ENCODE measurements around the gene IFT88. TPM values are rescaled to one million over a fixed set of nuclear protein-coding genes. Genes with fewer than 3 reads are reported as not detected.

The IFT88 gene
- total and polyA plus RNA-seq, 2 of the 8 experiments (the other 6 are each of a cell fraction or from before 2014, with no cell fraction given) = 1.7 to 5.8 TPM

DNA sequence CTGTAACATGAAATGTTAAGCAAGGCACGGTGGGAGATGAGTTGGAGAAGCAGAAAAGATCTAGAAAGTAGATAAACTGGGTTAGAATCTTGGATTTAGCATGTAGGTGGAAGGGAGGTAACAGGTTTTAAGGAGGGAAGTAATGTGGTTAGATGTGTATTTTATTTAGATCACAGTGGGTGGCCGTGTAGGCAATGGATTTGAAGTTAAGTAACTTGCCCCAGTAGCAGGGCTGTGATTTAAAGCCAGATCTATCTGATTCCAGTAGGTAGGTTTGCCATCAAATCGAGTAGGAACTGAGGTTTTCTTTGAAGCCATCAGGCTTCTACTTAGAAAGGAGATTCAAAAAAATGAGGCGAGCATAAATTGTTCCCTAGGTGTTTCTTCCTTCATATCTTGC lies 86.0 kb downstream of the IFT88 start (continued):
- no peak for TF ChIP-seq SIRT6 (IDR thresholded peaks at IDR 0.05; ENCODE audit: low read length)

DNA sequence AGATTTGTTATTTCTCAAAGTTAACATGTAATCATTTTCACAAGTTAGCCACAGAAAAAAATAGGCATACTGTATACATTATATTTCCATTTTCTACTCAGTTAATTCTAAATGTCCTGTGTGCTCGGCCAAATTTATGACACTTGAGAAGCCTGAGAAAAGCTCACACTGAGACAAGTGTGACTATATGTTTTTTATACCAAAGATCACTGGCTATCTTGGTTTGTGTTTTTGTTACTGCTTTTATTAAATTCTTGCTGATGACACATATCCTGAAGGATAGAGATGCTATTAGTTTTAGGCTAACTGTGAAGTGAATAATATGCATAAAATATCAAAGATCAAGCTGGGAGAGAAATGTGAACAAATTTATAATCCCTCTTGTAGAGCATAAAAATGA lies 87.2 kb downstream of the IFT88 start:
- no peak overlapping the region for H4K5ac ChIP-seq (ENCODE audit: insufficient read length, low read depth, low read length)
- H3K4ac ChIP-seq (replicated peaks; ENCODE audit: insufficient read length, low read depth, low read length) = no peak overlapping the region
- no peak overlapping the region for H4K8ac ChIP-seq (ENCODE audit: extremely low read depth, insufficient read depth, low read length)
- H2BK15ac ChIP-seq (ENCODE audit: low read length) = no peak overlapping the region
- no peak overlapping the region for H3K9ac ChIP-seq (replicated peaks in 1 of 4; ENCODE audit: extremely low read depth in 1 of 4, low read depth in 3 of 4, low read length in 3 of 4)
- no peak overlapping the region for H2AFZ ChIP-seq (ENCODE audit: low read length)
- H3K23me2 ChIP-seq (ENCODE audit: low read depth, low read length) = no peaks in the 10 kb centered on the region
- no peaks in the 10 kb centered on the region for H3K79me2 ChIP-seq (ENCODE audit: control insufficient read depth in 1 of 2, insufficient read depth in 2 of 2, low read length in 2 of 2)
- H2AK5ac ChIP-seq (ENCODE audit: low read depth, low read length) = no peak overlapping the region
- H2BK12ac ChIP-seq (ENCODE audit: low read depth, low read length) = no peak overlapping the region
- H3K56ac ChIP-seq (replicated peaks; ENCODE audit: insufficient read length, low read depth, low read length) = no peak overlapping the region
- ChIA-PET POLR2A (ENCODE audit: partially characterized antibody) (no interaction called here), CTCF (ENCODE audit: partially characterized antibody) (interaction anchor here (0.6 kb wide), 1 partner anchor 98 kb away, joined by 3 read pairs; no protein-coding TSS in a partner anchor)
- no peak overlapping the region for H2BK5ac ChIP-seq (ENCODE audit: low read depth, low read length)
- no peaks in the 10 kb centered on the region for H3K79me1 ChIP-seq (ENCODE audit: low read depth, low read length)
- H3K36me3 ChIP-seq (ENCODE audit: control insufficient read depth in 2 of 4, insufficient read depth in 4 of 4, low read length in 3 of 4) = no peaks in the 10 kb centered on the region
- no peaks in the 10 kb centered on the region for H3K27me3 ChIP-seq (replicated peaks in 1 of 4; ENCODE audit: control insufficient read depth in 3 of 4, extremely low read depth in 1 of 4, insufficient read depth in 3 of 4, low read length in 3 of 4)
- no peak overlapping the region for H3K23ac ChIP-seq (ENCODE audit: insufficient read length)
- DNase-seq (ENCODE audit: low read depth in 1 of 2, low spot score in 2 of 2) (no peak), FAIRE-seq (no peak)
- WGBS, 2 experiments (ENCODE audit: extremely low coverage in 1 of 2, insufficient coverage in 1 of 2, insufficient read length in 1 of 2, insufficient replicate concordance in 2 of 2, low coverage in 1 of 2, low lambda C conversion rate in 2 of 2, missing lambda C conversion rate in 1 of 2) = 87% methylated on average over 1 of the region's 1 CpG; no CpG with 5 or more reads in 1 of the 2 experiments
- H3K4me2 ChIP-seq (ENCODE audit: insufficient read depth in 1 of 2, low read depth in 2 of 2, low read length in 2 of 2) = no peak overlapping the region
- no peak overlapping the region for H2BK20ac ChIP-seq (ENCODE audit: low read length)
- no peak overlapping the region for H4K91ac ChIP-seq (replicated peaks; ENCODE audit: insufficient read length, low read length)
- no peak overlapping the region for H3K27ac ChIP-seq (ENCODE audit: low read depth, low read length)
- H4K20me1 ChIP-seq (replicated peaks in 1 of 2; ENCODE audit: control insufficient read depth in 1 of 2, insufficient read depth in 2 of 2, low read length in 2 of 2) = no peaks in the 10 kb centered on the region
- no peaks in the 10 kb centered on the region for H3K9me3 ChIP-seq (ENCODE audit: insufficient read depth in 2 of 2, low read depth in 1 of 2, low read length in 1 of 2)
- H3K4me3 ChIP-seq (ENCODE audit: extremely low read depth in 1 of 4, insufficient read depth in 2 of 4, low read depth in 3 of 4, low read length in 4 of 4) = no peak overlapping the region
- no peak overlapping the region for H3K14ac ChIP-seq (ENCODE audit: insufficient read length)
- H3K18ac ChIP-seq (ENCODE audit: extremely low read depth, low read length) = no peak overlapping the region
- H3K4me1 ChIP-seq (replicated peaks in 1 of 4; ENCODE audit: control insufficient read depth in 3 of 4, insufficient read depth in 4 of 4, low read length in 3 of 4) = no peaks in the 10 kb centered on the region
- H2BK120ac ChIP-seq (replicated peaks; ENCODE audit: low read depth, low read length) = no peak overlapping the region
- TF ChIP-seq KDM4A (IDR thresholded peaks at IDR 0.05; ENCODE audit: low read depth, low read length, severe bottlenecking) = no peak
- TF ChIP-seq SRF (IDR thresholded peaks at IDR 0.05; ENCODE audit: low read depth, low read length) = no peak
- no peak for TF ChIP-seq RBBP5 (IDR thresholded peaks at IDR 0.05; ENCODE audit: borderline replicate concordance, low read depth, low read length)
- TF ChIP-seq MAFK (IDR thresholded peaks at IDR 0.05; ENCODE audit: low read depth, low read length) = no peak
- TF ChIP-seq CBX5 (IDR thresholded peaks at IDR 0.05; ENCODE audit: low read depth, low read length) = no peak
- TF ChIP-seq, protein P1, sequence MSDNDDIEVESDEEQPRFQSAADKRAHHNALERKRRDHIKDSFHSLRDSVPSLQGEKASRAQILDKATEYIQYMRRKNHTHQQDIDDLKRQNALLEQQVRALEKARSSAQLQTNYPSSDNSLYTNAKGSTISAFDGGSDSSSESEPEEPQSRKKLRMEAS (IDR thresholded peaks at IDR 0.05) = no peak
- no peak for TF ChIP-seq HDAC6 (IDR thresholded peaks at IDR 0.05; ENCODE audit: low read depth, low read length)
- no peak for TF ChIP-seq TAF7 (optimal IDR thresholded peaks at IDR 0.05; ENCODE audit: borderline replicate concordance, low read depth, low read length)
- TF ChIP-seq SUZ12 (IDR thresholded peaks at IDR 0.05; ENCODE audit: low read length) = no peak
- TF ChIP-seq CHD2 (IDR thresholded peaks at IDR 0.05; ENCODE audit: low read length) = no peak
- no peak for TF ChIP-seq KDM1A (IDR thresholded peaks at IDR 0.05; ENCODE audit: borderline replicate concordance, low read length)
- TF ChIP-seq POLR2AphosphoS5 (IDR thresholded peaks at IDR 0.05; ENCODE audit: low read depth, low read length) = no peak
- TF ChIP-seq NRF1 (IDR thresholded peaks at IDR 0.05; ENCODE audit: low read depth, low read length) = no peak

All from H1 (cell line).